Coronary artery (tissue), 2 donors: Measurements from ENCODE around the gene LGR4.

Experiments used
- DNase-seq: peaks from one replicate; pipeline ENCODE4 v3.0.0-alpha.2; 2017; ENCODE audit warnings: low spot score
- H3K27ac ChIP-seq, 2 donors: fragments of 200-600 bp; sonication (generic); one replicate each; pipeline ENCODE4 v1.5.1; 2016 to 2019
- H3K4me3 ChIP-seq: fragments of 200-600 bp; sonication (generic); 2 replicates; pipeline ENCODE4 v1.5.1; 2016; ENCODE audit warnings: mild to moderate bottlenecking, moderate library complexity
- TF ChIP-seq, protein P1 (sequence below): fragments of 200-600 bp; sonication (generic); IDR thresholded peaks from one replicate; pipeline ENCODE4 v1.5.1; 2019; ENCODE audit warnings: antibody characterized with exemption

The LGR4 gene

DNA sequence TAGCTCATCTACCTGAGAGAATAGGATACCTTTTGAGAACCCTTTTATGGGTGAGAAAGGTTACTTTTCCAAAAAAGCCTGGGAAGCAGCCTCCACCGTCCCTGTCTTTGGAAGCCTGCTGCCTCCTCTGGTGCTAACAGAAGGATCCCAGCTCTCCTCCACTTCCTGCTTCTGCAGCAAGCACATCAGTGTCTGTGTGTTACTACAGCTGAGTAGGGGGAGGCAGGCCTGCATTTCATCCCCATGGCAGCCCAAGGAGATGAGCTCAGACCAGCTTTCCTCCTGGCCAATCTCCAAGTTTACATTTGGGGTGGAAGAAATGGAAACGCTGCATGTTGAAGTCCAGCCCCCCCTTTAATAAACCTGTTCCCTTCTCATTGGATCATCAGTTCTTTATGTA is 102.2 kb downstream of the LGR4 start:
- no peak for DNase-seq
- TF ChIP-seq, protein P1, sequence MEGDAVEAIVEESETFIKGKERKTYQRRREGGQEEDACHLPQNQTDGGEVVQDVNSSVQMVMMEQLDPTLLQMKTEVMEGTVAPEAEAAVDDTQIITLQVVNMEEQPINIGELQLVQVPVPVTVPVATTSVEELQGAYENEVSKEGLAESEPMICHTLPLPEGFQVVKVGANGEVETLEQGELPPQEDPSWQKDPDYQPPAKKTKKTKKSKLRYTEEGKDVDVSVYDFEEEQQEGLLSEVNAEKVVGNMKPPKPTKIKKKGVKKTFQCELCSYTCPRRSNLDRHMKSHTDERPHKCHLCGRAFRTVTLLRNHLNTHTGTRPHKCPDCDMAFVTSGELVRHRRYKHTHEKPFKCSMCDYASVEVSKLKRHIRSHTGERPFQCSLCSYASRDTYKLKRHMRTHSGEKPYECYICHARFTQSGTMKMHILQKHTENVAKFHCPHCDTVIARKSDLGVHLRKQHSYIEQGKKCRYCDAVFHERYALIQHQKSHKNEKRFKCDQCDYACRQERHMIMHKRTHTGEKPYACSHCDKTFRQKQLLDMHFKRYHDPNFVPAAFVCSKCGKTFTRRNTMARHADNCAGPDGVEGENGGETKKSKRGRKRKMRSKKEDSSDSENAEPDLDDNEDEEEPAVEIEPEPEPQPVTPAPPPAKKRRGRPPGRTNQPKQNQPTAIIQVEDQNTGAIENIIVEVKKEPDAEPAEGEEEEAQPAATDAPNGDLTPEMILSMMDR = no peak
- Histone ChIP-seq H3K4me3 (no peak overlapping the region), H3K27ac (no peak overlapping the region)

DNA sequence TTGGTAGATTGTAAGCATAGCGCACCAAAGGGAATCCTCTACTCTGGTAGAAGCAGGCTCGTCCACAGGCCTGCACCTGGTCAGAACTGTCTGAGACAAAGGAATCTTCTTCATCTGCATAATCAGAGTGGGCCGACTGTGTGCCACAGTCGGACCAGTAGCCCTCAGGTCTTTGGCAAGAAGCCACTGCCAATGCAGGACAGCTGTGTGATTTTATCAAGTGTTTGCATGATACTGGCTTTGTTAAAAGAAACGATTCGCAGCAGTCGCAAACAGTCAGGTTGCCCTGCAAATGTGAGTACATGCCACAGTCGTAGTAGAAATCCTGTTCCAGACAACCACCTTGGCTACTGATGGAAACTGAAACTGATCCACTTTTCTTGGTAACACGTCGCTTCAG is 104.7 kb downstream of the LGR4 start:
- Histone ChIP-seq H3K4me3 (no peak overlapping the region), H3K27ac (no peak overlapping the region)
- TF ChIP-seq, protein P1 = no peak
- DNase-seq = no peak

DNA sequence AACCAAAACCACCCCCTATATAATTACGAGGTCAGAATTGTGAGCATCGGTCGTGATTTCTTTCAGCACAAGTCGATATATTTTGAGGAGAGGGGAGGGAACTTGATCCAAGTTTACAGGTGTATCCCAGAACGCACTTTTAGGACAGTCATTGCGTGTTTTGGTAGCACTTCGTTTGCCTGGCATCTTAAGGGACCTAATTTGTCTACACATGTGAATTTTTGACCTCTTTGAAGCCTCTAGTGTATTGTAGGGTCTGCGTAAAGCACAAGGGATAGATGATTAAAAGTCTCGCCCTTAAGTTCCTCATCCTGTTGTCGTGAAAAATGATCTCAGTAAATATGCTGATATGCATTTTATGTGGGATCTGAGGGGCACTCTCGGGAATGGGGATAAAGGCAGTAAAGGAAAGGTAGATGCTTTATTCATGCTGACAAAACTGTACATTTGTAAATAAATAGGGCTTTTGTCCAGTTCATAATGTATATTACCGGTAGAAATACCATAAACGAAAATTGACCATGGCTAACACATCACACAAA is 108.9 kb downstream of the LGR4 start:
- TF ChIP-seq, protein P1 = no peak
- no peak for DNase-seq
- Histone ChIP-seq H3K27ac (no peak overlapping the region), H3K4me3 (peak overlapping the region; percentile 77)

DNA sequence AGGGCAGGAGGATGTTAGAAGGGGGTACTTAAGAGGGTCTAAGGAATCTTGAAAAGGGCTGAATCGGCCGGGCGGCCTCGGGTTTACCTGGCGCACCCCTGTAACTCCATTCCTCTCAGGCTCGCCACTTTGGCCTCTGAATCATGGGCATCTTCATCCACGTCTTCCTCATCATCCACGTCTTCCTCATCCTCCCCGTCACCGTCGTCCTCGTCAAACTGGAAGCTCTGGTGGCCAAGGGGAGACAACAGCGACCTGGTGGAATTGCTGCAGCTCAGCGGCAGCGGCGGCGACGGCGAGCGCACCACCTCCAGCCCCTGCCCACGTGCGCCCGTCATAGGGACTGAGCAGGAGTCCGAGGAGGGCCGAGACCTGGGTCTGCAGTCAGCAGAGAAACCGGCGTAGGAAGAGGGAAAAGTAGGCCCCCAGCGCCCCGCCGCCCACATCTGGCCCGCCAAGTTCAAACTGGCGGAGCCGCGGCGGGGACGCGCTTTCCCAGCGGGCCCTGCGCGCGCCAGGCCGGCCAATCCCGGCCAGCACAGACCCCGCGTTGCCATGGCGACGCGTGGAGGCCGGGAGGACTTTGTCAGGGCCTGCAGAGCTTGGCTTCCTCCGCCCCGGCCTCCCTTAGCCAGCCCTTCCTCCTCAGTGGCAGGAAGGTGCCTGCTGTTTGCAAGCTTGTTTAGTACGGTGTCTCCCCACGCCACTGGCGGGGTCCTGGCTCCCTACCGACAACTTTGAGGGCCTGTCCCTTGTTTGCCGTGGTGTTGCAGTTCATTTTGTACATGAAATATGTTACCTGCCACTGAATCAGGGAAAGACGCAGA is 109.6 kb downstream of the LGR4 start, which contains the start of gene CCDC34:
Gene CCDC34, minus strand, starts transcription at position 467 of the 827 bp plus-strand sequence. Its CDS starts 21 bp downstream, at position 446.
- DNase-seq = peak; percentile 90
- H3K4me3 ChIP-seq = peak within 1 kb of the TSS; percentile 77
- H3K27ac ChIP-seq = peak within 1 kb of the TSS in 1 of 2 donors; percentile 28
- TF ChIP-seq, protein P1 = no peak

DNA sequence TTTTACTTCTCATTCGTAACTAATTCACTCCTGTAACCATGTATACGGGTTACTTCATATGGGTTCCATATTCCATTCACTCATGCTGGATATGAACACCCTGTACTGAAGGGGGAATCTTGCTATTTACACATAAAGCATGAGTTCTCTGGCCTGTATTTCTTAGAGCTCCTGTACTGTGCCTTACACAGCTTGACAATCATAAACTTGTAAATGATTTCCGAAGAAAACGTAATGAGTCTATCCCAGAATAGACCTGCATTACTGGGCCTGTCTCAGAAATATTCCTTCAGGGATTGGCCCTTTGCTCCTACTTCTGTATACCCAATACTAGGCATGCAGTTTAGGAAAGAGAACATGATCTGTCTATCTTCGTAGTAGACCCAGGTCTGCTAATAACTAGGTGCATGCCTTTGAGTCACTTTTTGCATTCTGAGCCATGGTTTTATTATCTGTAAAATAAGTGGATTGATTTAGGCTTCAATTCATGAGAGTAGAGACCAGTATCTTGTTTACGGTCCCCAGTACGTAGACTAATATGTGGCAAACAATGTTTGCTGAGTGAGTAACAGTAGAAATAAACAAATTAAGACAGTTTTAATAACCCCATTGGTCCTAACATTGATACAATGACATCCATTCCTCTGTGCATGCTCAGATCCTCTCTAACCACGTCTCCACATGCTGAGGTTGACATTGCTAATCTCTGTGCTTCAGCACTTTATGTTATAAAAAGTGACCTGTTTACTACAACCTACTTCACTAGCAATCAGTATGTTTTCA is 110.8 kb downstream of the LGR4 start:
- DNase-seq = no peak
- H3K27ac ChIP-seq = no peak overlapping the region
- TF ChIP-seq, protein P1 = no peak
- peak overlapping the region; percentile 77 for H3K4me3 ChIP-seq

DNA sequence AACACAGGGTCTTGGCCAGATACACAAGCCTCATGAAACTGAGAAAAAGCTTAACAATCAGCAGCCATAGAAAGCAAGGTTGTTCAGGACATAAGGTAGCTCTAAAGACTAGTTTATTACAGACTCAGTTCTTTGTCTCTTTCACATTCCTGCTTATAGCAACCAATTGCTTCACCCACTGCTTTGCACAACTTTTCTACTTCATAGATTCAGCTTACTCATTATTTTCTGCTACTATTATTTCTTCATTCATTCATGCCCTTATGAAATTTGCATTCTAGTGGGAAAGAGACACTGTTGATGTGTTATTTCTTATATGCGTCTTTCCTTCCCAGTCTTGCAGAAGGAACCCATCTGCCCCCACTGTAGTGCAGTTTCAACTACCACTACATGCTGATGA is 114.3 kb downstream of the LGR4 start:
- TF ChIP-seq, protein P1 = no peak
- H3K27ac ChIP-seq = no peak overlapping the region
- no peak for DNase-seq
- no peak overlapping the region for H3K4me3 ChIP-seq
